Nephron (organoid): ENCODE data around the gene PCCA.
A peak's percentile ranks its signal among the peaks of the same experiment; 100 is the strongest.

Experiments
- H3K27ac Mint-ChIP-seq, 3 experiments: 2 replicates each; pipeline ENCODE4 v1.8.0; 2020; ENCODE audit warnings: mixed read lengths in 3 of 3, mild to moderate bottlenecking in 2 of 3, moderate library complexity in 1 of 3
- H3K27me3 Mint-ChIP-seq: 2 replicates; pipeline ENCODE4 v1.8.0; 2021; ENCODE audit warnings: low read depth, mild to moderate bottlenecking, moderate library complexity, mixed read lengths
- H3K36me3 Mint-ChIP-seq: 2 replicates; pipeline ENCODE4 v1.8.0; 2020; ENCODE audit warnings: low read depth, mixed read lengths
- H3K4me1 Mint-ChIP-seq: 2 replicates; pipeline ENCODE4 v1.8.0; 2020; ENCODE audit warnings: mixed read lengths
- H3K4me3 Mint-ChIP-seq, 3 experiments: 2 replicates each; pipeline ENCODE4 v1.8.0; 2020; ENCODE audit warnings: mild to moderate bottlenecking in 3 of 3, mixed read lengths in 3 of 3, moderate library complexity in 2 of 3
- H3K9me3 Mint-ChIP-seq: 2 replicates; pipeline ENCODE4 v1.8.0; 2020; ENCODE audit warnings: mixed read lengths
- CTCF ChIP-seq, 3 experiments: fragments of 200-600 bp; sonication (generic); IDR thresholded peaks; one replicate each; pipeline ENCODE4 v1.5.0; 2021; ENCODE audit warnings: antibody characterized with exemption in 3 of 3; ENCODE audit not compliant: unreplicated experiment in 3 of 3

The PCCA gene

GRCh38 chr13:100059827-100060226, 29.1 kb upstream of the PCCA start:
- Mint-ChIP-seq H3K4me1 (peaks cover 11% of the 10 kb centered on the region), H3K36me3 (peaks cover 9% of the 10 kb centered on the region), H3K9me3 (peaks cover 34% of the 10 kb centered on the region), H3K4me3 (no peak overlapping the region), H3K27me3 (no peaks in the 10 kb centered on the region), H3K27ac (no peak overlapping the region)
- TF ChIP-seq CTCF (IDR thresholded peaks at IDR 0.05; ENCODE audit: unreplicated experiment in 3 of 3), result no peak

- Mint-ChIP-seq H3K9me3 (peaks cover 27% of the 10 kb centered on the region), H3K4me1 (peaks cover 11% of the 10 kb centered on the region), H3K27ac (peak overlapping the region in 2 of 3 experiments; percentile 44 to 54), H3K27me3 (no peaks in the 10 kb centered on the region), H3K36me3 (peaks cover 6% of the 10 kb centered on the region), H3K4me3 (no peak overlapping the region)
- no peak for TF ChIP-seq CTCF (IDR thresholded peaks at IDR 0.05; ENCODE audit: unreplicated experiment in 3 of 3)
Measured at GRCh38 chr13:100063333-100063732, 25.6 kb upstream of the PCCA start.

GRCh38 chr13:100063906-100064305, 25.0 kb upstream of the PCCA start:
- Mint-ChIP-seq H3K9me3 (peaks cover 22% of the 10 kb centered on the region), H3K27me3 (no peaks in the 10 kb centered on the region), H3K27ac (peak overlapping the region in 1 of 3 experiments; percentile 54), H3K4me3 (no peak overlapping the region), H3K4me1 (peaks cover 11% of the 10 kb centered on the region), H3K36me3 (no peaks in the 10 kb centered on the region)
- TF ChIP-seq CTCF (IDR thresholded peaks at IDR 0.05; ENCODE audit: unreplicated experiment in 3 of 3), result no peak

- Mint-ChIP-seq H3K4me1 (peaks cover 5% of the 10 kb centered on the region), H3K4me3 (no peak overlapping the region), H3K9me3 (no peaks in the 10 kb centered on the region), H3K27me3 (no peaks in the 10 kb centered on the region), H3K36me3 (no peaks in the 10 kb centered on the region), H3K27ac (no peak overlapping the region)
- TF ChIP-seq CTCF (IDR thresholded peaks at IDR 0.05; ENCODE audit: unreplicated experiment in 3 of 3), result no peak
Measured at GRCh38 chr13:100068133-100068931, 20.6 kb upstream of the PCCA start.

GRCh38 chr13:100069278-100069677, 19.6 kb upstream of the PCCA start:
- Mint-ChIP-seq H3K4me3 (no peak overlapping the region), H3K27ac (no peak overlapping the region), H3K9me3 (no peaks in the 10 kb centered on the region)

More at GRCh38 chr13:100069278-100069677, 19.6 kb upstream of the PCCA start:
- Mint-ChIP-seq H3K27me3 (no peaks in the 10 kb centered on the region), H3K4me1 (no peaks in the 10 kb centered on the region), H3K36me3 (no peaks in the 10 kb centered on the region)
- no peak for TF ChIP-seq CTCF (IDR thresholded peaks at IDR 0.05; ENCODE audit: unreplicated experiment in 3 of 3)
